Putamen (tissue), 1 donor: ENCODE measurements around the gene PAM.
A peak's percentile ranks its signal among the peaks of the same experiment; 100 is the strongest.
"Not testable (repeated sequence)": the region's sequence is repeated elsewhere in the genome, so short reads cannot be mapped to it uniquely, and the experiment has no call there.

Source experiments
- DNase-seq: peaks from one replicate; pipeline ENCODE4 v3.0.0-alpha.2; 2016; ENCODE audit warnings: low spot score

The PAM gene

DNA sequence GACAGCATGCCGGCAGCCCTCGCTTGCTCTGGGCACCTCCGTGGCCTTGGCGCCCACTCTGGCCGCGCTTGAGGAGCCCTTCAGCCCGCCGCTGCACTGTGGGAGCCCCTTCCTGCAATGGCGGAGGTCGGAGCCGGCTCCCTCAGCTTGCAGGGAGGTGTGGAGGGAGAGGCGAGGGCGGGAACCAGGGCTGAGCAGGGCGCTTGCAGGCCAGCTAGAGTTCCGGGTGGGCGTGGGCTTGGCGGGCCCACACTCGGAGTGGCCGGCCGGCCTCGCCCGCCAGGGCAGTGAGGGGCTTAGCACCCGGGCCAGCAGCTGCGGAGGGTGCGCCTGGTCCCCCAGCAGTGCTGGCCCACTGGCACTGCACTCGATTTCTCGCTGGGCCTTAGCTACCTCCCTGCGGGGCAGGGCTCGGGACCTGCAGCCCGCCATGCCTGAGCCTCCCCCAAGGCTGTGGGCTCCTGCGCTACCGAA is 3.2 kb upstream of the PAM start:
- DNase-seq: not testable (repeated sequence)

GRCh38 chr5:102753889-102754766 is 977 bp upstream of the PAM start:
- DNase-seq: no peak

- DNase-seq: no peak
These were observed 724 bp downstream of the PAM start for GRCh38 chr5:102755686-102756371.

- no peak for DNase-seq
These were observed 3.5 kb downstream of the PAM start for GRCh38 chr5:102758576-102758975.

- DNase-seq: no peak
These were observed 4.2 kb downstream of the PAM start for GRCh38 chr5:102759289-102759688.

DNA sequence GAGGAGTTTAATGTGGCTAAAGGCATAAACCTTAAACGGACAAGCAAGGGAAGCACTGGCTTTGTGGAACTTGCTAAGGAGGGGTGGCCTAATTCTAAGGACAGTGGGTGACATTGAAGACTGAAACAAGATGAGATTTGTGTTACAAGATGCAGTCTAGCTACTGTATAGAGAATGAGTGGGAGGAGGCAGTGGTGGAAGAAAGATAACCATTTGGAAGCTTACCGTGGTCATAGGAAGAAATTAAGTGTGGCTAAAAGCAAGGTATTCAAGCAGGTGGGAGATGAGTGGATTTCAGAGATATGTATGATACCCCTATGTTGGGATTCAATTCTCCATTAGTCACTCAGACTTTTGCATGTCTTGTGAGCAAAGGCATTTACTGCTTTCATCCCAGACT is 4.6 kb downstream of the PAM start:
- no peak for DNase-seq

- no peak for DNase-seq
These were observed 5.7 kb downstream of the PAM start for GRCh38 chr5:102760815-102761214.

GRCh38 chr5:102762095-102762534 is 7.0 kb downstream of the PAM start:
- DNase-seq: no peak

- DNase-seq: no peak
These were observed 7.6 kb downstream of the PAM start for GRCh38 chr5:102762562-102763227.

DNA sequence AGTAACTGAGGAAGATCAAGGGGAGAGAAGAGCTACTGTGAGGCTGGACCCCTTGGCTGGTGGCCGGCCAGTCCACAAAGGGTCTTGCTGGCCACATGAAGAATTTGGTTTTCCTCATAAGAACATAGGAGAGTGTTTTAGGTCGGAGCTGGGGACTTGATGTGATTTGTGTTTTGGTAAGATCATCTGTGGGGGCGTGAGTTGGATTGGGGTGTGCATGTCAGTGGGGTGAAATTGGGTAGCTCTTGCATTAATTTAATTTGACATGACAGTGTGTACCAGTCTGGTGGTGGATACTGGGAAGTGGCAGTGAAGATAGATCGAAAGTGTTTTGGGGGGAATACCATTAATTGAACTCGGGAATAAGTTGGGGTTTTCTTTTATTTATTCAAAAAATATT is 8.6 kb downstream of the PAM start:
- DNase-seq: peak; percentile 55

DNA sequence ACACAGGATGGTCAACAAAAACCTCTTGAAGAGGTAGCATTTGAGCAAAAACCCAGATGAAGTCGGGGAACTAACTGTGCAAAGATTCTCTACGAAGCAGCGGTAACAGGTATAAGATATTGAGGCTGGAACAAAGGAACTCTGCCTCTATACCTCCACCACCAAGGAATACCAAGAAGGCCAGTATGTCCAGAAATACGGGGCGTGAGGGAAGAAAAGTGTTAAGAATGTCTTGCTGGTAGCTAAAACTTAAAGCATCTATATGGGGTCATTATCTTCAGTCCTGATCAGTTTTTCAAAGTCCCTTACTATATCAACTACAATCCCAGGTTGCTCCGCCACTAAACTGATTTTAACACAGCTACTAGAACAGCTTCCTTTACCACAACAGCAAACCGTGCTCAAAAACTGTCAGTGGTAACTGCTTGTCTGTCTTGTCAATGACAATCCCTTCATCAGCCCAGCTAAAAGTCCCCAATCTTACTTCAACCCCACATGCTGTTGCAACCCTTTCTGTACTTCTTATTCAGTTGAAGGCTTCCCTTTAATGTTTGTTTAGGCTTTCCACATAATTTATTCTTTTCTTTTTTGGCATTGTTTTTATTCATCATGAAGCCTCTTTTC is 9.4 kb downstream of the PAM start:
- no peak for DNase-seq

- DNase-seq: no peak
These were observed 10.2 kb downstream of the PAM start for GRCh38 chr5:102765350-102765749.

GRCh38 chr5:102766295-102767090 is 11.4 kb downstream of the PAM start:
- DNase-seq: no peak

DNA sequence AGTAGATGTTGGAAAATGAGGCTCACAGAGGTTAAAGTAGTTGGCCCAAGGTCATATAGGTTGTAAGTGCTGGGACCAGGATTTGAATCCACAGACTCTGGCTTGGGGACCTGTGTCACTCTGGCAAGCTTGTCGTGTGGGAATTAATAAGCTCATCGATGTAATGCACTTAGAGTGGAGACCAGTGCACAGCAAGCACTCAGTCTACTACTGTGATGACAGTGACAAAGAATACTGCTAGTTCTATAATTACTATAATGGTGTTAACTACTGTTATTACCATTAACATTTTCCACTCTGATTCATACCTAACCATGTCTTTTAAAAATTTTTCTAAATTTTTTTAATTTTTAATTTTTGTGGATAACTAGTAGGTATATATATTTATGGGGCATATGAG is 12.8 kb downstream of the PAM start:
- DNase-seq: no peak

DNA sequence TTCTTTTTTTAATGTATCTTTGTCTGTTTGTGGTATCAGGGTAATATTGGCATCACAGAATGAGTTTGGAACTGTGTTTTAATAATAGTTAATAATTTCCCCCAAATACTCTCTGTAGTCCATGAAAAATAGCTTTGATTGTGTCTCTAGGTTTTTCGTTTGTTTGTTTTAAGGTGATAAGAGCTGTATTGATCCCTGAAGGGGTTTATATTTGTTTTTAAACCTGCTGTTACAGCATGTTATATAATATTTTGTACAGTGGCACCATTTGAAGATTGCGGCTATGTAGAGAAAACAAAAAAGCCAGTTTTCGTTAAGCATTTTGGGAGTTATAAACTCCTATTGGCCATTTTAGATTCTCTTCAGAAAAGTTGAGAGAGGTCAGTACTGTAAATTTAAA is 15.7 kb downstream of the PAM start:
- no peak for DNase-seq

GRCh38 chr5:102771435-102771834 is 16.3 kb downstream of the PAM start:
- DNase-seq: no peak

DNA sequence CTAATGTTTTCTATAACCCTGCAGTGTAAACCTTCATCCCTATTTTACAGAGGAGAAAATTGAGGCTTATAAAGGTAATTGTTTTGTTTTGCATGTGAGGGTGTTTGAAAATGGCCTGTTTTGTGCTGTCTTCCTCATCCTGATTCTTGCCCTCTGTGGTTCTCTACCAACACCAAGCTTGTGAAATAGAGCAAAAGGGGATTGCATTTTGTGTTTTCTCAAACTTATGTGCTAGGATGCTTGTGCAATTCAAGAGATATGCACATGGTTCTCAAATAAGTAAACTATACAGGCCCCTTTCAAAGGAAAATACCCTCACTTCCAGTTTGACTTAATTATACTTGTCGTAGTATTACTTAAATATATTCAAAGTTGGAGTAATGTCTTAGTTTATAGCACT is 17.2 kb downstream of the PAM start:
- no peak for DNase-seq

DNA sequence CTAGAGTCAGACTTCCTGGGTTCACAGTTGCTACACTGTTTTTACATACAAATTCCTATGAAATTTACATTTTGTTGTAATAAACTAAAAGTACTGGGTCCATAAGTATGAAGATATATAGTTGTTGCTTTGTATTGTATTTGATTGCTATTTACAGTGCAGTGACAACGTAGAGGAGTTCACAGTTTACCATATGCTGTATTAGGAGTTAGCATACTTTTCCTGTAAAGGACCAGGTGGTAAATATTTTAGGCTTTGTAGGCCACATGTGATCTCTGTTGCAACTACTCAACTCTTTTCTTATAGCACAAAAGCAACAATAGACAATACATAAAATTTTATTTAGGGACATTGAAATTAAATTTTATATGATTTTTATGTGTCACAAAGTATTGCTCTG is 18.0 kb downstream of the PAM start:
- DNase-seq: no peak

- DNase-seq: not testable (repeated sequence)
These were observed 20.7 kb downstream of the PAM start for GRCh38 chr5:102775756-102776155.

GRCh38 chr5:102777099-102777498 is 22.0 kb downstream of the PAM start:
- no peak for DNase-seq

- DNase-seq: no peak
These were observed 23.4 kb downstream of the PAM start for GRCh38 chr5:102778478-102778877.
